ENCODE results near the gene AMN. TPM values are rescaled to one million over a fixed set of nuclear protein-coding genes. Genes with fewer than 3 reads are reported as not detected.
"Not testable (repeated sequence)": the region's sequence is repeated elsewhere in the genome, so short reads cannot be mapped to it uniquely, and the experiment has no call there.

The AMN gene
- total RNA-seq: 1 to 10 TPM in 3 of 7 donors, under 1 TPM in 4; 0.10 to 4.6 (median 0.71) TPM
- under 1 TPM in 1 of 2 donors, not detected in 1; 0.47 TPM for polyA plus RNA-seq
- long read RNA-seq, donor 1: 0 reads
- long read RNA-seq, donor 2: 0 reads
- long read RNA-seq, donor 3, partial matches to known transcripts: 1 of 1 reads
- long read RNA-seq, donor 3, other reads (novel, unspliced or antisense): 0 of 1 reads

- H3K27ac ChIP-seq: no peak within 1 kb of the TSS
- H3K4me1 ChIP-seq (ENCODE audit: insufficient read depth): peaks cover 3% of the 10 kb centered on the region
- TF ChIP-seq CTCF (IDR thresholded peaks at IDR 0.05) (no peak), EP300 (IDR thresholded peaks at IDR 0.05) (no peak), POLR2A (IDR thresholded peaks at IDR 0.05) (no peak)
- no peaks in the 10 kb centered on the region for H3K9me3 ChIP-seq
- 10% methylated on average over 54 to 56 of the region's 56 CpGs for WGBS, 3 donors
- DNase-seq: no peak
- intact Hi-C loops (cut with DNase I): loop anchor here in 2 of 4 donors (10.0 kb wide), 2 partner anchors 228 to 398 kb away; no protein-coding TSS in a partner anchor
- H3K27me3 ChIP-seq: no peaks in the 10 kb centered on the region
- no peak within 1 kb of the TSS for H3K4me3 ChIP-seq
- no peaks in the 10 kb centered on the region for H3K36me3 ChIP-seq
These were observed at the start of gene AMN for GRCh38 chr14:102922490-102923200. Gene AMN, plus strand, starts transcription at chr14:102922663. Its CDS starts 26 bp downstream, at chr14:102922689.

- Histone ChIP-seq H3K27ac (no peak overlapping the region), H3K36me3 (no peaks in the 10 kb centered on the region), H3K4me1 (ENCODE audit: insufficient read depth) (no peaks in the 10 kb centered on the region), H3K9me3 (no peaks in the 10 kb centered on the region), H3K27me3 (no peaks in the 10 kb centered on the region), H3K4me3 (no peak overlapping the region)
- DNase-seq: no peak
- WGBS, 3 donors: 77 to 88% (median 84%) methylated on average over 7 of the region's 7 CpGs
- TF ChIP-seq EP300 (IDR thresholded peaks at IDR 0.05) (no peak), POLR2A (IDR thresholded peaks at IDR 0.05) (no peak), CTCF (IDR thresholded peaks at IDR 0.05) (no peak)
- intact Hi-C loops (cut with DNase I): no loop called here
These were observed 49.3 kb upstream of the AMN start for GRCh38 chr14:102873131-102873530.

GRCh38 chr14:102873546-102874061, 48.9 kb upstream of the AMN start:
- Histone ChIP-seq H3K4me3 (no peak overlapping the region), H3K36me3 (no peaks in the 10 kb centered on the region), H3K27me3 (no peaks in the 10 kb centered on the region), H3K9me3 (no peaks in the 10 kb centered on the region), H3K4me1 (ENCODE audit: insufficient read depth) (no peaks in the 10 kb centered on the region), H3K27ac (no peak overlapping the region)
- WGBS, 3 donors: 63 to 81% (median 75%) methylated on average over 7 of the region's 7 CpGs
- intact Hi-C loops (cut with DNase I): no loop called here
- no peak for TF ChIP-seq POLR2A (IDR thresholded peaks at IDR 0.05)
- TF ChIP-seq CTCF (IDR thresholded peaks at IDR 0.05): no peak
- DNase-seq: no peak

GRCh38 chr14:102875652-102876051, 46.8 kb upstream of the AMN start:
- no peak overlapping the region for H3K27ac ChIP-seq
- no peaks in the 10 kb centered on the region for H3K36me3 ChIP-seq
- H3K27me3 ChIP-seq: no peaks in the 10 kb centered on the region
- no peak overlapping the region for H3K4me3 ChIP-seq
- intact Hi-C loops (cut with DNase I): no loop called here
- DNase-seq: no peak
- WGBS, 3 donors: 83 to 90% (median 88%) methylated on average over 2 of the region's 2 CpGs
- no peaks in the 10 kb centered on the region for H3K9me3 ChIP-seq
- TF ChIP-seq CTCF (IDR thresholded peaks at IDR 0.05) (no peak), EP300 (IDR thresholded peaks at IDR 0.05) (no peak), POLR2A (IDR thresholded peaks at IDR 0.05) (no peak)
- H3K4me1 ChIP-seq (ENCODE audit: insufficient read depth): no peaks in the 10 kb centered on the region

GRCh38 chr14:102877511-102877910, 45.0 kb upstream of the AMN start:
- H3K9me3 ChIP-seq; H3K27ac ChIP-seq; H3K4me1 ChIP-seq (ENCODE audit: insufficient read depth); H3K36me3 ChIP-seq; DNase-seq; H3K4me3 ChIP-seq; intact Hi-C loops (cut with DNase I); H3K27me3 ChIP-seq: not testable (repeated sequence)
- WGBS, 3 donors: 96 to 97% (median 97%) methylated on average over 10 of the region's 10 CpGs

All from ovary (tissue), 10 donors.